ENCODE data around the gene TMCC2.

- TF ChIP-seq CTCF (IDR thresholded peaks at IDR 0.05) (no peak), POLR2A (IDR thresholded peaks at IDR 0.05) (no peak)
These were observed 60.2 kb downstream of the TMCC2 start for GRCh38 chr1:205287767-205288559.

All from uterus (tissue), 2 donors.